H1 (cell line): ENCODE results near the gene PODN. TPM values are rescaled to one million over a fixed set of nuclear protein-coding genes. Genes with fewer than 3 reads are reported as not detected.

Source experiments
- CTCF ChIA-PET: fragments of 300-600 bp; sonication (Branson Sonifier 250); formaldehyde crosslinking; loops from one replicate; lab custom pipeline; 2021; ENCODE audit not compliant: partially characterized antibody; lab: Charles Lee
- POLR2A ChIA-PET: fragments of 300-600 bp; sonication (Branson Sonifier 250); formaldehyde crosslinking; loops from one replicate; lab custom pipeline; 2021; ENCODE audit warnings: inconsistent platforms; ENCODE audit not compliant: partially characterized antibody; lab: Charles Lee
- DNase-seq, 2 experiments: peaks; one replicate each; pipeline versions ENCODE4 v3.0.0 to v3.0.0-alpha.2; 2010 to 2022; ENCODE audit warnings: low spot score in 2 of 2, low read depth in 1 of 2, mixed read lengths in 1 of 2
- FAIRE-seq: peaks from 2 replicates; lab custom pipeline; 2011; peaks lifted over from hg19 to GRCh38; lab: Jason Lieb, UNC
- H2AFZ ChIP-seq: 2 replicates; pipeline ENCODE4 v1.8.1; 2012; ENCODE audit warnings: low read length, inconsistent platforms
- H2AK5ac ChIP-seq: 2 replicates; pipeline ENCODE4 v1.6.1; 2013; ENCODE audit warnings: low read depth, low read length
- H2BK120ac ChIP-seq: replicated peaks from 2 replicates; pipeline ENCODE3; 2013; ENCODE audit warnings: low read depth, low read length, inconsistent platforms
- H2BK12ac ChIP-seq: 2 replicates; pipeline ENCODE4 v1.6.1; 2013; ENCODE audit warnings: low read depth, low read length
- H2BK15ac ChIP-seq: 2 replicates; pipeline ENCODE4 v1.6.1; 2013; ENCODE audit warnings: low read length
- H2BK20ac ChIP-seq: 2 replicates; pipeline ENCODE4 v1.6.1; 2013; ENCODE audit warnings: low read length
- H2BK5ac ChIP-seq: 2 replicates; pipeline ENCODE4 v1.6.1; 2013; ENCODE audit warnings: low read depth, low read length
- H3K14ac ChIP-seq: 2 replicates; pipeline ENCODE4 v1.6.1; 2013; ENCODE audit warnings: inconsistent platforms; ENCODE audit not compliant: insufficient read length
- H3K18ac ChIP-seq: 2 replicates; pipeline ENCODE4 v1.6.1; 2013; ENCODE audit warnings: low read length; ENCODE audit errors: extremely low read depth
- H3K23ac ChIP-seq: 2 replicates; pipeline ENCODE4 v1.6.1; 2013; ENCODE audit warnings: inconsistent platforms; ENCODE audit not compliant: insufficient read length
- H3K23me2 ChIP-seq: 2 replicates; pipeline ENCODE4 v1.6.1; 2013; ENCODE audit warnings: low read depth, low read length
- H3K27ac ChIP-seq: 2 replicates; pipeline ENCODE4 v1.6.1; 2011; ENCODE audit warnings: low read depth, low read length, inconsistent platforms
- H3K27me3 ChIP-seq, 4 experiments: replicated peaks in 1 of 4; 1 replicate in 1 of 4; 2 replicates in 3 of 4; pipeline versions ENCODE4 v1.6.1 to v1.8.1; 2011 to 2013; ENCODE audit warnings: low read length in 3 of 4, mild to moderate bottlenecking in 3 of 4, inconsistent platforms in 2 of 4, mixed read lengths in 2 of 4, moderate library complexity in 1 of 4; ENCODE audit not compliant: control insufficient read depth in 3 of 4, insufficient read depth in 3 of 4; ENCODE audit errors: extremely low read depth in 1 of 4
- H3K36me3 ChIP-seq, 4 experiments: 2 replicates each; pipeline versions ENCODE4 v1.6.1 to v1.8.1; 2011 to 2013; ENCODE audit warnings: mild to moderate bottlenecking in 4 of 4, low read length in 3 of 4, moderate library complexity in 2 of 4, control low read depth in 1 of 4, inconsistent platforms in 1 of 4; ENCODE audit not compliant: insufficient read depth in 4 of 4, control insufficient read depth in 2 of 4
- H3K4ac ChIP-seq: replicated peaks from 2 replicates; pipeline ENCODE3; 2013; ENCODE audit warnings: low read length, low read depth, mixed read lengths, inconsistent platforms; ENCODE audit not compliant: insufficient read length
- H3K4me1 ChIP-seq, 4 experiments: replicated peaks in 1 of 4; 1 replicate in 1 of 4; 2 replicates in 3 of 4; pipeline versions ENCODE4 v1.6.1 to v1.8.1; 2011 to 2013; ENCODE audit warnings: low read length in 3 of 4, inconsistent platforms in 2 of 4, mixed read lengths in 1 of 4; ENCODE audit not compliant: insufficient read depth in 4 of 4, control insufficient read depth in 3 of 4
- H3K4me2 ChIP-seq, 2 experiments: 2 replicates each; pipeline versions ENCODE4 v1.6.1 to v1.8.1; 2011 to 2013; ENCODE audit warnings: low read depth in 2 of 2, low read length in 2 of 2, control low read depth in 1 of 2, inconsistent platforms in 1 of 2, mild to moderate bottlenecking in 1 of 2; ENCODE audit not compliant: insufficient read depth in 1 of 2
- H3K4me3 ChIP-seq, 4 experiments: fragments of 200-600, 300-600 bp in 1 of 4; sonication (generic), shearing (Covaris generic), sonication (Bioruptor Twin) in 1 of 4; 2 replicates each; pipeline versions ENCODE4 v1.5.1 to v1.8.1; 2011 to 2016; ENCODE audit warnings: low read length in 4 of 4, low read depth in 3 of 4, control low read depth in 2 of 4, inconsistent platforms in 2 of 4, mild to moderate bottlenecking in 2 of 4, mixed read lengths in 1 of 4, moderate library complexity in 1 of 4; ENCODE audit not compliant: insufficient read depth in 2 of 4; ENCODE audit errors: extremely low read depth in 1 of 4
- H3K56ac ChIP-seq: replicated peaks from 2 replicates; pipeline ENCODE3; 2013; ENCODE audit warnings: low read depth, mild to moderate bottlenecking, mixed read lengths, low read length, inconsistent platforms; ENCODE audit not compliant: insufficient read length
- H3K79me1 ChIP-seq: 2 replicates; pipeline ENCODE4 v1.6.1; 2013; ENCODE audit warnings: low read depth, low read length, control low read depth
- H3K79me2 ChIP-seq, 2 experiments: 2 replicates each; pipeline versions ENCODE4 v1.6.1 to v1.8.1; 2012 to 2013; ENCODE audit warnings: low read length in 2 of 2, mild to moderate bottlenecking in 2 of 2, inconsistent platforms in 1 of 2; ENCODE audit not compliant: insufficient read depth in 2 of 2, control insufficient read depth in 1 of 2
- H3K9ac ChIP-seq, 4 experiments: replicated peaks in 1 of 4; 1 replicate in 1 of 4; 2 replicates in 3 of 4; pipeline versions ENCODE4 v1.6.1 to v1.8.1; 2011 to 2013; ENCODE audit warnings: low read depth in 3 of 4, low read length in 3 of 4, control low read depth in 2 of 4, mild to moderate bottlenecking in 2 of 4, moderate library complexity in 2 of 4, inconsistent platforms in 1 of 4; ENCODE audit errors: extremely low read depth in 1 of 4
- H3K9me3 ChIP-seq, 2 experiments: 2 replicates each; pipeline versions ENCODE4 v1.6.1 to v1.8.1; 2012 to 2013; ENCODE audit warnings: mild to moderate bottlenecking in 2 of 2, moderate library complexity in 2 of 2, control low read depth in 1 of 2, inconsistent platforms in 1 of 2, low read depth in 1 of 2, low read length in 1 of 2, mixed read lengths in 1 of 2; ENCODE audit not compliant: insufficient read depth in 2 of 2
- H4K20me1 ChIP-seq, 2 experiments: replicated peaks in 1 of 2; 2 replicates each; pipeline versions ENCODE3 to v1.8.1; 2011 to 2013; ENCODE audit warnings: inconsistent platforms in 2 of 2, low read length in 2 of 2, mild to moderate bottlenecking in 1 of 2; ENCODE audit not compliant: insufficient read depth in 2 of 2, control insufficient read depth in 1 of 2
- H4K5ac ChIP-seq: 2 replicates; pipeline ENCODE4 v1.6.1; 2013; ENCODE audit warnings: low read length, low read depth, mixed read lengths, inconsistent platforms; ENCODE audit not compliant: insufficient read length
- H4K8ac ChIP-seq: 2 replicates; pipeline ENCODE4 v1.8.0; 2013; ENCODE audit warnings: mild to moderate bottlenecking, moderate library complexity, low read length, inconsistent platforms; ENCODE audit not compliant: insufficient read depth; ENCODE audit errors: extremely low read depth
- H4K91ac ChIP-seq: replicated peaks from 2 replicates; pipeline ENCODE3; 2013; ENCODE audit warnings: low read length, mixed read lengths, inconsistent platforms; ENCODE audit not compliant: insufficient read length
- KDM4A ChIP-seq: IDR thresholded peaks from one replicate; pipeline ENCODE4 v1.7.1; 2012; ENCODE audit warnings: low read depth, mild to moderate bottlenecking, moderate library complexity, low read length, inconsistent platforms; ENCODE audit not compliant: severe bottlenecking
- RAD21 ChIP-seq, 2 experiments: IDR thresholded peaks in 1 of 2; conservative IDR thresholded peaks in 1 of 2; 2 replicates each; pipeline ENCODE4 v1.6.1; 2011; ENCODE audit warnings: low read depth in 2 of 2, low read length in 2 of 2, improper control_type of control experiment in 1 of 2, inconsistent platforms in 1 of 2, mild to moderate bottlenecking in 1 of 2, moderate library complexity in 1 of 2
- SP4 ChIP-seq: IDR thresholded peaks from 2 replicates; pipeline ENCODE4 v1.6.1; 2012; ENCODE audit warnings: low read length, inconsistent platforms
- WGBS, 2 experiments: shearing (Covaris generic) in 1 of 2; methylation state at CpG; one replicate each; pipeline versions ENCODE4 v1.1.6 to v1.1.7; 2013 to 2015; ENCODE audit warnings: low lambda C conversion rate in 2 of 2, mixed read lengths in 2 of 2, inconsistent platforms in 1 of 2, low coverage in 1 of 2, missing lambda C conversion rate in 1 of 2; ENCODE audit not compliant: insufficient replicate concordance in 2 of 2, insufficient coverage in 1 of 2, insufficient read length in 1 of 2; ENCODE audit errors: extremely low coverage in 1 of 2, missing lambda C conversion rate in 1 of 2; 5-methylcytosine and 5-hydroxymethylcytosine counted together
- polyA plus RNA-seq, 7 experiments: library from polyadenylated mRNA; depleted of rRNA in 3 of 7; stranded (reverse) in 5 of 7; unstranded in 2 of 7; fragments of >200 nt in 5 of 7; fragments of 200-250 nt in 2 of 7; gene quantifications; 1 replicate in 5 of 7; 2 replicates in 1 of 7; 4 replicates in 1 of 7; pipeline versions ENCODE4 v1.2.1 to v1.2.3, GENCODE V29; 2011 to 2013; ENCODE audit warnings: missing spikeins in 2 of 7, mixed read lengths in 2 of 7
- total RNA-seq: library from RNA; stranded (reverse); fragmentation: NEBNext Ultra II Directional; extraction: Animal tissue kit (Norgen Biotek cat#: 25700); gene quantifications from 2 replicates; pipeline ENCODE4 v1.2.1, GENCODE V29; 2021

The PODN gene
- total and polyA plus RNA-seq, 2 of the 8 experiments (the other 6 are each of a cell fraction or from before 2014, with no cell fraction given): 0.11 to 0.17 TPM

GRCh38 chr1:53016705-53017104 is 45.3 kb upstream of the PODN start:
- Histone ChIP-seq H3K36me3 (no peaks in the 10 kb centered on the region), H3K23me2 (peaks cover 3% of the 10 kb centered on the region; the same call in 1 of the 2 replicates), H3K27me3 (no peaks in the 10 kb centered on the region), H3K18ac (no peak overlapping the region), H3K27ac (no peak overlapping the region), H2BK15ac (no peak overlapping the region), H4K5ac (no peak overlapping the region), H3K79me1 (no peaks in the 10 kb centered on the region), H4K91ac (no peak overlapping the region), H3K56ac (no peak overlapping the region), H4K20me1 (no peaks in the 10 kb centered on the region), H2BK12ac (no peak overlapping the region), H2BK120ac (no peak overlapping the region), H3K9ac (no peak overlapping the region), H4K8ac (no peak overlapping the region), H3K23ac (no peak overlapping the region), H3K4me3 (no peak overlapping the region), H3K79me2 (peaks cover 0 to 9% of the 10 kb centered on the region in 2 experiments; a peak in 1 of 4 replicates), H2BK5ac (no peak overlapping the region), H3K14ac (no peak overlapping the region), H3K4me1 (no peaks in the 10 kb centered on the region; a peak in 1 of 7 replicates), H2BK20ac (no peak overlapping the region), H2AFZ (no peak overlapping the region), H2AK5ac (no peak overlapping the region), H3K9me3 (no peaks in the 10 kb centered on the region), H3K4ac (no peak overlapping the region), H3K4me2 (no peak overlapping the region)
- no peak for DNase-seq
- 95% methylated on average over 1 of the region's 1 CpG; no CpG with 5 or more reads in 1 of the 2 experiments for WGBS, 2 experiments
- no peak for FAIRE-seq
- no peak for TF ChIP-seq RAD21 (IDR thresholded peaks at IDR 0.05 in 1 of 2, conservative IDR thresholded peaks at IDR 0.05 in 1 of 2; ENCODE audit: low read depth in 2 of 2, low read length in 2 of 2)
- TF ChIP-seq SP4: no peak
- TF ChIP-seq KDM4A: no peak
- POLR2A ChIA-PET: no interaction called here
- CTCF ChIA-PET: no interaction called here
